ENCODE results near the gene RALY.

DNA sequence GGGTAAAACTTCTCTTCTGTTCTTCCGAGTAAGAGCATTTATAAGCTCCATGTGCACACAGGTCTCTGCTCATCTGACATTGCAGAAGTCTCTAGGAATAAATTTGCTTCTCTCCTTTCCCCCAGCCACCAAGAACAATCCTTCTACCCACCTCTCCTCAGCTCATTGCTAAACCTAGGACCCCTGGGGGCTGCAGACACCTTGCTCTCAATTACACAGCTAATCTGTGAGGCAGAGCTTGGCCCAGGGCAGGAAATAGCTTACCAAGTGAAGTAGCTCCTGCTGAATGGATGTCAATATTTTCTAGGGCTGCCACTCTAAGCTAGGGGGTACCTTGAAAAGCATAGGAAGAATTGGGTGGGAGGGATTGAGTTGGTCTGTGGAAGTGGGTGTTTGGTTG, 74.3 kb downstream of the RALY start:
- TF ChIP-seq, protein P1, sequence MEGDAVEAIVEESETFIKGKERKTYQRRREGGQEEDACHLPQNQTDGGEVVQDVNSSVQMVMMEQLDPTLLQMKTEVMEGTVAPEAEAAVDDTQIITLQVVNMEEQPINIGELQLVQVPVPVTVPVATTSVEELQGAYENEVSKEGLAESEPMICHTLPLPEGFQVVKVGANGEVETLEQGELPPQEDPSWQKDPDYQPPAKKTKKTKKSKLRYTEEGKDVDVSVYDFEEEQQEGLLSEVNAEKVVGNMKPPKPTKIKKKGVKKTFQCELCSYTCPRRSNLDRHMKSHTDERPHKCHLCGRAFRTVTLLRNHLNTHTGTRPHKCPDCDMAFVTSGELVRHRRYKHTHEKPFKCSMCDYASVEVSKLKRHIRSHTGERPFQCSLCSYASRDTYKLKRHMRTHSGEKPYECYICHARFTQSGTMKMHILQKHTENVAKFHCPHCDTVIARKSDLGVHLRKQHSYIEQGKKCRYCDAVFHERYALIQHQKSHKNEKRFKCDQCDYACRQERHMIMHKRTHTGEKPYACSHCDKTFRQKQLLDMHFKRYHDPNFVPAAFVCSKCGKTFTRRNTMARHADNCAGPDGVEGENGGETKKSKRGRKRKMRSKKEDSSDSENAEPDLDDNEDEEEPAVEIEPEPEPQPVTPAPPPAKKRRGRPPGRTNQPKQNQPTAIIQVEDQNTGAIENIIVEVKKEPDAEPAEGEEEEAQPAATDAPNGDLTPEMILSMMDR (IDR thresholded peaks at IDR 0.05 in 2 of 3, conservative IDR thresholded peaks at IDR 0.05 in 1 of 3; ENCODE audit: borderline replicate concordance in 1 of 3, insufficient read depth in 1 of 3, low read depth in 2 of 3, low read length in 2 of 3), result no peak
- TF ChIP-seq ZNF274 (IDR thresholded peaks at IDR 0.05; ENCODE audit: low read depth, low read length), result no peak
- no peak for TF ChIP-seq POLR2A (IDR thresholded peaks at IDR 0.05; ENCODE audit: borderline replicate concordance, extremely low read depth, insufficient read depth, insufficient read length)
- TF ChIP-seq, protein P2, sequence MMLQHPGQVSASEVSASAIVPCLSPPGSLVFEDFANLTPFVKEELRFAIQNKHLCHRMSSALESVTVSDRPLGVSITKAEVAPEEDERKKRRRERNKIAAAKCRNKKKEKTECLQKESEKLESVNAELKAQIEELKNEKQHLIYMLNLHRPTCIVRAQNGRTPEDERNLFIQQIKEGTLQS (IDR thresholded peaks at IDR 0.05), result no peak
- TF ChIP-seq POLR2AphosphoS5 (IDR thresholded peaks at IDR 0.05; ENCODE audit: low read depth, low read length), result no peak
- TF ChIP-seq RAD21 (IDR thresholded peaks at IDR 0.05; ENCODE audit: low read depth), result no peak
- no peak for TF ChIP-seq SP1 (IDR thresholded peaks at IDR 0.05; ENCODE audit: low read depth)
- TF ChIP-seq EGR1 (IDR thresholded peaks at IDR 0.05; ENCODE audit: low read depth), result no peak
- TF ChIP-seq, protein P3, sequence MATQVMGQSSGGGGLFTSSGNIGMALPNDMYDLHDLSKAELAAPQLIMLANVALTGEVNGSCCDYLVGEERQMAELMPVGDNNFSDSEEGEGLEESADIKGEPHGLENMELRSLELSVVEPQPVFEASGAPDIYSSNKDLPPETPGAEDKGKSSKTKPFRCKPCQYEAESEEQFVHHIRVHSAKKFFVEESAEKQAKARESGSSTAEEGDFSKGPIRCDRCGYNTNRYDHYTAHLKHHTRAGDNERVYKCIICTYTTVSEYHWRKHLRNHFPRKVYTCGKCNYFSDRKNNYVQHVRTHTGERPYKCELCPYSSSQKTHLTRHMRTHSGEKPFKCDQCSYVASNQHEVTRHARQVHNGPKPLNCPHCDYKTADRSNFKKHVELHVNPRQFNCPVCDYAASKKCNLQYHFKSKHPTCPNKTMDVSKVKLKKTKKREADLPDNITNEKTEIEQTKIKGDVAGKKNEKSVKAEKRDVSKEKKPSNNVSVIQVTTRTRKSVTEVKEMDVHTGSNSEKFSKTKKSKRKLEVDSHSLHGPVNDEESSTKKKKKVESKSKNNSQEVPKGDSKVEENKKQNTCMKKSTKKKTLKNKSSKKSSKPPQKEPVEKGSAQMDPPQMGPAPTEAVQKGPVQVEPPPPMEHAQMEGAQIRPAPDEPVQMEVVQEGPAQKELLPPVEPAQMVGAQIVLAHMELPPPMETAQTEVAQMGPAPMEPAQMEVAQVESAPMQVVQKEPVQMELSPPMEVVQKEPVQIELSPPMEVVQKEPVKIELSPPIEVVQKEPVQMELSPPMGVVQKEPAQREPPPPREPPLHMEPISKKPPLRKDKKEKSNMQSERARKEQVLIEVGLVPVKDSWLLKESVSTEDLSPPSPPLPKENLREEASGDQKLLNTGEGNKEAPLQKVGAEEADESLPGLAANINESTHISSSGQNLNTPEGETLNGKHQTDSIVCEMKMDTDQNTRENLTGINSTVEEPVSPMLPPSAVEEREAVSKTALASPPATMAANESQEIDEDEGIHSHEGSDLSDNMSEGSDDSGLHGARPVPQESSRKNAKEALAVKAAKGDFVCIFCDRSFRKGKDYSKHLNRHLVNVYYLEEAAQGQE (IDR thresholded peaks at IDR 0.05; ENCODE audit: low read depth), result no peak
- TF ChIP-seq, protein P4, sequence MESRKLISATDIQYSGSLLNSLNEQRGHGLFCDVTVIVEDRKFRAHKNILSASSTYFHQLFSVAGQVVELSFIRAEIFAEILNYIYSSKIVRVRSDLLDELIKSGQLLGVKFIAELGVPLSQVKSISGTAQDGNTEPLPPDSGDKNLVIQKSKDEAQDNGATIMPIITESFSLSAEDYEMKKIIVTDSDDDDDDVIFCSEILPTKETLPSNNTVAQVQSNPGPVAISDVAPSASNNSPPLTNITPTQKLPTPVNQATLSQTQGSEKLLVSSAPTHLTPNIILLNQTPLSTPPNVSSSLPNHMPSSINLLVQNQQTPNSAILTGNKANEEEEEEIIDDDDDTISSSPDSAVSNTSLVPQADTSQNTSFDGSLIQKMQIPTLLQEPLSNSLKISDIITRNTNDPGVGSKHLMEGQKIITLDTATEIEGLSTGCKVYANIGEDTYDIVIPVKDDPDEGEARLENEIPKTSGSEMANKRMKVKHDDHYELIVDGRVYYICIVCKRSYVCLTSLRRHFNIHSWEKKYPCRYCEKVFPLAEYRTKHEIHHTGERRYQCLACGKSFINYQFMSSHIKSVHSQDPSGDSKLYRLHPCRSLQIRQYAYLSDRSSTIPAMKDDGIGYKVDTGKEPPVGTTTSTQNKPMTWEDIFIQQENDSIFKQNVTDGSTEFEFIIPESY (IDR thresholded peaks at IDR 0.05; ENCODE audit: extremely low read depth, insufficient replicate concordance, low read length), result no peak

Measured in HCT116 (cell line).